GM19324 (cell line): ENCODE results near the gene DEPP1.

Source experiments
- ATAC-seq: cut with Tn5 transposase; IDR thresholded peaks from one replicate; pipeline ENCODE4 v1.9.1; 2021; ENCODE audit warnings: mild to moderate bottlenecking, moderate library complexity; ENCODE audit not compliant: unreplicated experiment, low FRiP score

Gene DEPP1

GRCh38 chr10:44980309-44981171, 1.9 kb upstream of the DEPP1 start:
- no peak for ATAC-seq

- no peak for ATAC-seq
These were observed 927 bp upstream of the DEPP1 start for GRCh38 chr10:44979281-44980191.

GRCh38 chr10:44978213-44978569, 418 bp downstream of the DEPP1 start:
- ATAC-seq, result no peak

GRCh38 chr10:44977287-44978212, 1.1 kb downstream of the DEPP1 start:
- no peak for ATAC-seq

GRCh38 chr10:44976352-44977198, 2.0 kb downstream of the DEPP1 start:
- no peak for ATAC-seq

- no peak for ATAC-seq
These were observed 2.9 kb downstream of the DEPP1 start for GRCh38 chr10:44975431-44976331.

GRCh38 chr10:44974628-44975430, 3.8 kb downstream of the DEPP1 start:
- ATAC-seq, result peak; percentile 70

- no peak for ATAC-seq
These were observed 4.5 kb downstream of the DEPP1 start for GRCh38 chr10:44974082-44974627.

GRCh38 chr10:44973323-44974081, 5.1 kb downstream of the DEPP1 start:
- ATAC-seq, result no peak

- ATAC-seq, result no peak
These were observed 5.7 kb downstream of the DEPP1 start for GRCh38 chr10:44972874-44973306.

- ATAC-seq, result no peak
These were observed 6.5 kb downstream of the DEPP1 start for GRCh38 chr10:44971935-44972757.

- no peak for ATAC-seq
These were observed 7.2 kb downstream of the DEPP1 start for GRCh38 chr10:44971434-44971833.

- no peak for ATAC-seq
These were observed 7.7 kb downstream of the DEPP1 start for GRCh38 chr10:44970812-44971395.

- ATAC-seq, result no peak
These were observed 8.8 kb downstream of the DEPP1 start for GRCh38 chr10:44969854-44970253.
